Peyer's patch (tissue), 4 donors: ENCODE results near the gene FGGY.

ENCODE experiments used
- POLR2A ChIP-seq, 2 donors: fragments of 450-650 bp; IDR thresholded peaks; one replicate each; pipeline ENCODE4 v1.5.1; 2017; ENCODE audit warnings: antibody characterized with exemption in 2 of 2, mild to moderate bottlenecking in 2 of 2, moderate library complexity in 2 of 2
- TF ChIP-seq, protein P1 (sequence below), 6 experiments: fragments of 450-650 bp in 4 of 6; fragments of 200-600 bp in 2 of 6; sonication (generic) in 1 of 6; IDR thresholded peaks; one replicate each; pipeline ENCODE4 v1.5.1; 2017 to 2019; ENCODE audit warnings: antibody characterized with exemption in 6 of 6, mild to moderate bottlenecking in 3 of 6, moderate library complexity in 1 of 6

DNA sequence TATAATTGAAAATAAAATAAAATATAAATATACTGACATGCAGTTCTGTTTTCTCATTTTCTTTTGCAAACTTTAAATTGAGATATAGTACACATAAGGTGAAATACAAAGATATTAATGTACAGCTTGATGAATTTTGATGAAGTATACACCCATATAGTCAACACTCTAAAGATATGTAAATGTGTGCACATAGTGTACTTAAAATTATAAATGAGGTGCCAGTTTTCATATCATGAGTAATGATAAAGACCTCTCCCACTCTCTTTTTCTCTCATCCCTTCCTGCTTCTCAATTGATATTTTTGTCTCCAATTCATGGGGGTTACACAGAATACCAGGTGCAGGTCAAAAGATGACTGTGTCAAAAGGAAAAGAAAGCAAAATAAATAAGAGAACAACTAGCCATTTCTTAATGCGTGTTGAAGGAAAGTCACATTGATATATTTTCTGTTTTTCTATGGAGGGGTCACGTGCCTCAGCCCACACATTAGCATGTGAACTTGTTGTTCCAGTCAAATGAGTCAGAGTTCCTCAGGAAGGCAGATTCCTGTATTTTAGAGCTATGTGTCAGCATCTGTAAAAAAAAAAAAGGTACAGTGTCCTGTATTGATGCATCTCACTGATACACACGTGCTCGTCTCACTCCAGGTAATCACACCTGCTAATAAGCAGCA lies 453.6 kb downstream of the FGGY start:
- TF ChIP-seq, protein P1, sequence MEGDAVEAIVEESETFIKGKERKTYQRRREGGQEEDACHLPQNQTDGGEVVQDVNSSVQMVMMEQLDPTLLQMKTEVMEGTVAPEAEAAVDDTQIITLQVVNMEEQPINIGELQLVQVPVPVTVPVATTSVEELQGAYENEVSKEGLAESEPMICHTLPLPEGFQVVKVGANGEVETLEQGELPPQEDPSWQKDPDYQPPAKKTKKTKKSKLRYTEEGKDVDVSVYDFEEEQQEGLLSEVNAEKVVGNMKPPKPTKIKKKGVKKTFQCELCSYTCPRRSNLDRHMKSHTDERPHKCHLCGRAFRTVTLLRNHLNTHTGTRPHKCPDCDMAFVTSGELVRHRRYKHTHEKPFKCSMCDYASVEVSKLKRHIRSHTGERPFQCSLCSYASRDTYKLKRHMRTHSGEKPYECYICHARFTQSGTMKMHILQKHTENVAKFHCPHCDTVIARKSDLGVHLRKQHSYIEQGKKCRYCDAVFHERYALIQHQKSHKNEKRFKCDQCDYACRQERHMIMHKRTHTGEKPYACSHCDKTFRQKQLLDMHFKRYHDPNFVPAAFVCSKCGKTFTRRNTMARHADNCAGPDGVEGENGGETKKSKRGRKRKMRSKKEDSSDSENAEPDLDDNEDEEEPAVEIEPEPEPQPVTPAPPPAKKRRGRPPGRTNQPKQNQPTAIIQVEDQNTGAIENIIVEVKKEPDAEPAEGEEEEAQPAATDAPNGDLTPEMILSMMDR (IDR thresholded peaks at IDR 0.05) = no peak
- TF ChIP-seq POLR2A (IDR thresholded peaks at IDR 0.05) = no peak
